T-helper 17 cell (primary cell): ENCODE measurements around the gene KBTBD12. TPM values are rescaled to one million over a fixed set of nuclear protein-coding genes. Genes with fewer than 3 reads are reported as not detected.

Source experiments
- ATAC-seq: fragments of 150-1000 bp; cut with Tn5 transposase; 2 replicates; pipeline ENCODE4 v1.10.0; 2021; ENCODE audit warnings: mild to moderate bottlenecking, moderate library complexity
- DNase-seq, 3 donors: peaks; one replicate each; pipeline versions ENCODE4 v3.0.0 to v3.0.0-alpha.2; 2020 to 2021
- H3K9me3 ChIP-seq: one replicate; pipeline ENCODE4 v1.7.0; 2013; ENCODE audit warnings: low read length, mild to moderate bottlenecking; ENCODE audit not compliant: control insufficient read depth, poor library complexity, severe bottlenecking
- H3K27ac Mint-ChIP-seq: one replicate; pipeline ENCODE4 v1.8.0; 2022; ENCODE audit warnings: mild to moderate bottlenecking, moderate library complexity, mixed read lengths
- H3K27me3 Mint-ChIP-seq: one replicate; pipeline ENCODE4 v1.8.0; 2022; ENCODE audit warnings: mixed read lengths
- H3K36me3 Mint-ChIP-seq: one replicate; pipeline ENCODE4 v1.8.0; 2022; ENCODE audit warnings: low read depth, mixed read lengths
- H3K4me1 Mint-ChIP-seq: one replicate; pipeline ENCODE4 v1.8.0; 2022; ENCODE audit warnings: mild to moderate bottlenecking, mixed read lengths
- H3K4me3 Mint-ChIP-seq: one replicate; pipeline ENCODE4 v1.8.0; 2022; ENCODE audit warnings: mild to moderate bottlenecking, moderate library complexity, mixed read lengths
- total RNA-seq, 4 donors: library from RNA in 2 of 4; stranded (reverse) in 2 of 4; gene quantifications; one replicate each; pipeline ENCODE4 v1.2.3 and lab custom pipeline; 2022 to 2026

KBTBD12 gene
- total RNA-seq, 2 donors from 2014 or later = 0.50 TPM; not detected in 1

GRCh38 chr3:127999509-128000106, 84.6 kb downstream of the KBTBD12 start:
- DNase-seq (no peak), ATAC-seq (no peak)
- no peaks in the 10 kb centered on the region for H3K9me3 ChIP-seq
- peaks cover 2% of the 10 kb centered on the region for H3K36me3 Mint-ChIP-seq
- no peak overlapping the region for H3K27ac Mint-ChIP-seq
- H3K4me1 Mint-ChIP-seq = no peaks in the 10 kb centered on the region
- H3K4me3 Mint-ChIP-seq = no peak overlapping the region
- H3K27me3 Mint-ChIP-seq = peaks cover 12% of the 10 kb centered on the region

GRCh38 chr3:128001576-128001975, 86.5 kb downstream of the KBTBD12 start:
- DNase-seq = no peak
- H3K27me3 Mint-ChIP-seq = peaks cover 18% of the 10 kb centered on the region
- no peak overlapping the region for H3K4me3 Mint-ChIP-seq
- ATAC-seq = no peak
- H3K36me3 Mint-ChIP-seq = peaks cover 2% of the 10 kb centered on the region
- H3K4me1 Mint-ChIP-seq = no peaks in the 10 kb centered on the region
- no peak overlapping the region for H3K27ac Mint-ChIP-seq
- no peaks in the 10 kb centered on the region for H3K9me3 ChIP-seq

GRCh38 chr3:128004661-128005060, 89.6 kb downstream of the KBTBD12 start:
- no peaks in the 10 kb centered on the region for H3K9me3 ChIP-seq
- Mint-ChIP-seq H3K4me1 (no peaks in the 10 kb centered on the region), H3K27ac (no peak overlapping the region), H3K27me3 (peaks cover 23% of the 10 kb centered on the region), H3K36me3 (no peaks in the 10 kb centered on the region), H3K4me3 (no peak overlapping the region)
- DNase-seq (no peak), ATAC-seq (no peak)

- Mint-ChIP-seq H3K36me3 (peaks cover 3% of the 10 kb centered on the region), H3K27me3 (peaks cover 35% of the 10 kb centered on the region), H3K4me1 (peaks cover 2% of the 10 kb centered on the region), H3K4me3 (no peak overlapping the region), H3K27ac (no peak overlapping the region)
- DNase-seq (no peak), ATAC-seq (no peak)
- no peaks in the 10 kb centered on the region for H3K9me3 ChIP-seq
Observed at GRCh38 chr3:128006061-128007032, 91.3 kb downstream of the KBTBD12 start.

- peaks cover 4% of the 10 kb centered on the region for H3K4me1 Mint-ChIP-seq
- no peak for ATAC-seq
- DNase-seq = no peak
- no peak overlapping the region for H3K4me3 Mint-ChIP-seq
- H3K36me3 Mint-ChIP-seq = peaks cover 3% of the 10 kb centered on the region
- H3K27me3 Mint-ChIP-seq = peaks cover 34% of the 10 kb centered on the region
- no peak overlapping the region for H3K27ac Mint-ChIP-seq
- no peaks in the 10 kb centered on the region for H3K9me3 ChIP-seq
Observed at GRCh38 chr3:128007033-128007424, 92.0 kb downstream of the KBTBD12 start.

- peaks cover 3% of the 10 kb centered on the region for H3K36me3 Mint-ChIP-seq
- H3K27me3 Mint-ChIP-seq = peaks cover 37% of the 10 kb centered on the region
- no peaks in the 10 kb centered on the region for H3K9me3 ChIP-seq
- DNase-seq (no peak), ATAC-seq (no peak)
- peak overlapping the region; percentile 34 for H3K27ac Mint-ChIP-seq
- H3K4me1 Mint-ChIP-seq = peaks cover 4% of the 10 kb centered on the region
- H3K4me3 Mint-ChIP-seq = no peak overlapping the region
Observed at GRCh38 chr3:128009952-128010846, 95.2 kb downstream of the KBTBD12 start.

GRCh38 chr3:128011140-128011539, 96.1 kb downstream of the KBTBD12 start:
- DNase-seq = no peak
- Mint-ChIP-seq H3K27me3 (peaks cover 33% of the 10 kb centered on the region), H3K36me3 (peaks cover 3% of the 10 kb centered on the region), H3K4me3 (no peak overlapping the region), H3K27ac (no peak overlapping the region), H3K4me1 (peaks cover 4% of the 10 kb centered on the region)
- H3K9me3 ChIP-seq = no peaks in the 10 kb centered on the region
- ATAC-seq = no peak

- peaks cover 33% of the 10 kb centered on the region for H3K27me3 Mint-ChIP-seq
- no peak for DNase-seq
- no peaks in the 10 kb centered on the region for H3K9me3 ChIP-seq
- H3K27ac Mint-ChIP-seq = no peak overlapping the region
- H3K4me3 Mint-ChIP-seq = no peak overlapping the region
- peaks cover 3% of the 10 kb centered on the region for H3K36me3 Mint-ChIP-seq
- no peak for ATAC-seq
- peaks cover 4% of the 10 kb centered on the region for H3K4me1 Mint-ChIP-seq
Observed at GRCh38 chr3:128012050-128012449, 97.0 kb downstream of the KBTBD12 start.

- DNase-seq (no peak), ATAC-seq (no peak)
- Mint-ChIP-seq H3K27me3 (peaks cover 31% of the 10 kb centered on the region), H3K4me1 (peaks cover 4% of the 10 kb centered on the region), H3K27ac (no peak overlapping the region), H3K4me3 (no peak overlapping the region), H3K36me3 (peaks cover 3% of the 10 kb centered on the region)
- H3K9me3 ChIP-seq = no peaks in the 10 kb centered on the region
Observed at GRCh38 chr3:128014548-128014947, 99.5 kb downstream of the KBTBD12 start.

- Mint-ChIP-seq H3K36me3 (no peaks in the 10 kb centered on the region), H3K4me3 (no peak overlapping the region), H3K27ac (no peak overlapping the region), H3K4me1 (peaks cover 1% of the 10 kb centered on the region), H3K27me3 (peaks cover 17% of the 10 kb centered on the region)
- no peak for ATAC-seq
- DNase-seq = no peak
- no peaks in the 10 kb centered on the region for H3K9me3 ChIP-seq
Observed at GRCh38 chr3:128016502-128016901, 101.5 kb downstream of the KBTBD12 start.

GRCh38 chr3:128021768-128022372, 106.8 kb downstream of the KBTBD12 start:
- ATAC-seq = no peak
- H3K4me3 Mint-ChIP-seq = no peak overlapping the region

GRCh38 chr3:128033102-128033501, 118.1 kb downstream of the KBTBD12 start:
- ATAC-seq = no peak
- H3K27ac Mint-ChIP-seq = no peak overlapping the region

More at GRCh38 chr3:128021768-128022372, 106.8 kb downstream of the KBTBD12 start:
- no peak for DNase-seq
- no peaks in the 10 kb centered on the region for H3K9me3 ChIP-seq
- H3K4me1 Mint-ChIP-seq = no peaks in the 10 kb centered on the region
- peaks cover 33% of the 10 kb centered on the region for H3K27me3 Mint-ChIP-seq
- no peak overlapping the region for H3K27ac Mint-ChIP-seq
- H3K36me3 Mint-ChIP-seq = peaks cover 3% of the 10 kb centered on the region

More at GRCh38 chr3:128033102-128033501, 118.1 kb downstream of the KBTBD12 start:
- no peaks in the 10 kb centered on the region for H3K9me3 ChIP-seq
- no peaks in the 10 kb centered on the region for H3K36me3 Mint-ChIP-seq
- no peaks in the 10 kb centered on the region for H3K4me1 Mint-ChIP-seq
- no peak overlapping the region for H3K4me3 Mint-ChIP-seq
- H3K27me3 Mint-ChIP-seq = peaks cover 14% of the 10 kb centered on the region
- DNase-seq = no peak
